ENCODE results near the gene PTPRN2. TPM values are rescaled to one million over a fixed set of nuclear protein-coding genes. Genes with fewer than 3 reads are reported as not detected.

Gene PTPRN2
- total and polyA plus RNA-seq, 7 donors, result 0.47 to 0.82 (median 0.51) TPM

- H3K27ac ChIP-seq, result no peak overlapping the region
- no peak for ATAC-seq
- H3K36me3 ChIP-seq (ENCODE audit: insufficient read depth in 1 of 2, low read depth in 1 of 2), result no peaks in the 10 kb centered on the region
- no peak overlapping the region for H3K4me3 ChIP-seq
- no peaks in the 10 kb centered on the region for H3K27me3 ChIP-seq (ENCODE audit: insufficient read depth in 3 of 3, low read length in 2 of 3)
- no peaks in the 10 kb centered on the region for H3K9me3 ChIP-seq
- no peak for DNase-seq
- H3K4me1 ChIP-seq, result no peaks in the 10 kb centered on the region
- intact Hi-C loops (cut with DNase I), result no loop called here
- 92 to 95% (median 94%) methylated on average over 4 of the region's 4 CpGs for WGBS, 3 donors
- TF ChIP-seq CTCF (IDR thresholded peaks at IDR 0.05), result no peak
These were observed 343.2 kb downstream of the PTPRN2 start for GRCh38 chr7:158244430-158244829.

GRCh38 chr7:158241919-158242318, 345.7 kb downstream of the PTPRN2 start:
- H3K27me3 ChIP-seq (ENCODE audit: insufficient read depth in 3 of 3, low read length in 2 of 3), result no peaks in the 10 kb centered on the region
- H3K9me3 ChIP-seq, result no peaks in the 10 kb centered on the region
- no peaks in the 10 kb centered on the region for H3K36me3 ChIP-seq (ENCODE audit: insufficient read depth in 1 of 2, low read depth in 1 of 2)
- intact Hi-C loops (cut with DNase I), result no loop called here
- ATAC-seq (no peak), DNase-seq (no peak)
- no peak overlapping the region for H3K4me3 ChIP-seq
- WGBS, 3 donors, result 74 to 87% (median 81%) methylated on average over 7 of the region's 7 CpGs
- H3K4me1 ChIP-seq, result no peaks in the 10 kb centered on the region
- no peak for TF ChIP-seq CTCF (IDR thresholded peaks at IDR 0.05)
- no peak overlapping the region for H3K27ac ChIP-seq

GRCh38 chr7:158240801-158241200, 346.8 kb downstream of the PTPRN2 start:
- no peaks in the 10 kb centered on the region for H3K27me3 ChIP-seq (ENCODE audit: insufficient read depth in 3 of 3, low read length in 2 of 3)
- WGBS, 3 donors, result 72 to 89% (median 79%) methylated on average over 3 of the region's 3 CpGs
- no peak for TF ChIP-seq CTCF (IDR thresholded peaks at IDR 0.05)
- no peaks in the 10 kb centered on the region for H3K4me1 ChIP-seq
- DNase-seq (no peak), ATAC-seq (no peak)
- H3K4me3 ChIP-seq, result no peak overlapping the region
- intact Hi-C loops (cut with DNase I), result no loop called here
- H3K27ac ChIP-seq, result no peak overlapping the region
- H3K36me3 ChIP-seq (ENCODE audit: insufficient read depth in 1 of 2, low read depth in 1 of 2), result no peaks in the 10 kb centered on the region
- H3K9me3 ChIP-seq, result no peaks in the 10 kb centered on the region

- ATAC-seq (no peak), DNase-seq (no peak)
- Histone ChIP-seq H3K9me3 (no peaks in the 10 kb centered on the region), H3K27ac (no peak overlapping the region), H3K36me3 (ENCODE audit: insufficient read depth in 1 of 2, low read depth in 1 of 2) (no peaks in the 10 kb centered on the region), H3K4me3 (no peak overlapping the region), H3K4me1 (no peaks in the 10 kb centered on the region), H3K27me3 (ENCODE audit: insufficient read depth in 3 of 3, low read length in 2 of 3) (no peaks in the 10 kb centered on the region)
- TF ChIP-seq CTCF (IDR thresholded peaks at IDR 0.05), result no peak
- intact Hi-C loops (cut with DNase I), result no loop called here
- WGBS, 3 donors, result 42 to 61% (median 49%) methylated on average over 30 of the region's 30 CpGs
These were observed 348.2 kb downstream of the PTPRN2 start for GRCh38 chr7:158239290-158239981.

All from psoas muscle (tissue), 8 donors.